HG02852 (cell line): ENCODE data around the gene FBL.

Experiments
- ATAC-seq: cut with Tn5 transposase; IDR thresholded peaks from one replicate; pipeline ENCODE4 v1.9.1; 2021; ENCODE audit warnings: mild to moderate bottlenecking, moderate library complexity; ENCODE audit not compliant: unreplicated experiment

FBL gene

DNA sequence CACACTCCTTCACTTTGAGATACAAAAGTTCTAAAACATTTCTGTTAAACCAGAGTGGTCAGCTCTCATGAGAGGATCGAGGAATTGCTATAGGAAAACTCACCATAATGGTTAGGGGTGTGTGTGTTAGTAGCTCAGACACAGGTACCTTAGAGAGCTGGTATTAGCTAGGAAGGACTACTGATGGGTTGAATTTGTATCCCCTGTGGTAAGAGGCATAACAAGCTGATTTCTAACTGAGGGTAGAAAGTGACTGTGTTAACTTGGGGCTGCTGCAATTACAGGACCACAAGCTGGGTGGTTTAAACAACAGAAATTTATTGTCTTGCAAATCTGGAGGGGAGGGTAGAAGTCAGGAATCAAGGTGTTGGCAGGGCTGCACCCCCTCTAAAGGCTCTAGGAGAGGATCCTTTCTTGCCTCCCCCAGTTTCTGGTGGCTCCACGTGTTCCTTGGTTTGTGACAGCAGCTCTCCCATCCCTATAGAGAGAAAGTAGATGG lies 50.1 kb downstream of the FBL start:
- no peak for ATAC-seq

DNA sequence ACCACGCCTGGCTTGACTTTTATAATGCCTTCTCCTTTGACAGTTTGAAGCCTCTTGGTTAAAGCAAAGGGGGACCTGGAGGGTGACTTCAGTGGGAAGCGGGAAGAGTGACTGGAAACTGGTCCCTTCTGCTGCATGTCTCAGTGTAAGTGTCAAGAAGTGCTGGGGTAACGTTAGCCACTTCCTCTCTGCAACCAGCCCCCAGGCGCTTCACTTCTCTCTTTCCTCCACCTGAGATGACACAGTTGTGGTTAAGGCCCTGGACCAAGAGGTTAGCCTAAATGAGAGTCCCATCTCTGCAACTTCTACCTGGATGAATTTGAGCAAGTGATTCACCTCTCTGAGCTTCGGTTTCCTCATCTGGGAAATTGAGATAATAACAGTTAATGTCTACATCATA lies 51.2 kb downstream of the FBL start:
- ATAC-seq, result no peak

DNA sequence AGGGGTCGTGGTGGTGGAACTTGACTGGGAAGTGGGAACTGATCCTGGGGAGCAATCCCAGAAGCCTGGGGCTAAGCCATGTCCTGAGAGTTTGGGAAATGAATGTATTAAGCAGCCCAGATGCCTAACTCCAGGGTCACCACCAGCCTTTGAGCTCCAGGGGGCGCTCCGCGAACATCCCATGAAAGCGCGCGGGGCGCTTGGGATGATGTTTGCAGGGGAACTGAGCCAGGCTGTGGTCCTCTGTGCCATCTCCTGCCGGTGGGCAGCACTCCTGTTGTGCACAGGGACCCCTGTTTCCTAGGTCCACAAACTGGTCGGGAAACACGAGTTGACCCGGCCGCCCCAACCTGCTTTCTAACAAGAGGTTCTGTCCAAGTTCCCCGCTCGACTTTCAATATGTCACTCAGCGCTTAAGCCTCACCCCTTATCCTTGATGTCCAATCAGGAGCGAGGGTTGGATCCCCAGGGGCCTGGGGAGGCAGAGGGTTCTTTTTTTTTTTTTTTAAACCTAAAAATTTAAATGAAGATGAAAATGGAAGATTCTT lies 53.1 kb downstream of the FBL start:
- no peak for ATAC-seq

DNA sequence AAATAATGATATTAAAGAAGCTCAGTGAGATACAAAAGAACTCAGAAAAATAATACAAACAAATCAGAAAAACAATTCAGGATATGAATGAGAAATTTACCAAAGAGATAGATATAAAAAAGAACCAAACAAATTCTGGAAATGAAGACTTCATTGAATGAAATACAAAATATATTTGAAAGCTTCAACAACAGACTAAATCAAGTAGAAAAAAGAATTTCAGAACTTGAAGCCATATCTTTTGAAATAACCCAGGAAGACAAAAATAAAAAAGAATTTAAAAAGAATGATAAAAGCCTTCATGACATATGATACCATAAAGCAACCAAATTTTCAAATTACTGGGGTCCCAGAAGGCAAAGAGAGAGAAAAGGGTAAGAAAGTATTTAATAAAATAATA lies 57.9 kb downstream of the FBL start:
- no peak for ATAC-seq
